CD8-positive, alpha-beta memory T cell (primary cell): ENCODE results near the gene POR. TPM values are rescaled to one million over a fixed set of nuclear protein-coding genes. Genes with fewer than 3 reads are reported as not detected.

Experiments used
- CTCF ChIA-PET: fragments of 350-600 bp; sonication (Branson Sonifier 250); formaldehyde crosslinking; loops from one replicate; lab custom pipeline; 2021; ENCODE audit warnings: antibody characterized with exemption; lab: Charles Lee
- POLR2A ChIA-PET: fragments of 350-600 bp; sonication (Branson Sonifier 250); formaldehyde crosslinking; loops from one replicate; lab custom pipeline; 2021; ENCODE audit warnings: antibody characterized with exemption; lab: Charles Lee
- DNase-seq, 5 donors: peaks; one replicate each; pipeline versions ENCODE4 v3.0.0 to v3.0.0-alpha.2; 2020 to 2022; ENCODE audit warnings: mixed read lengths in 1 of 5
- H3K27ac ChIP-seq: one replicate; pipeline ENCODE4 v1.7.0; 2013; ENCODE audit warnings: low read depth, mild to moderate bottlenecking, low read length, moderate library complexity
- H3K27me3 ChIP-seq: 2 replicates; pipeline ENCODE4 v1.7.0; 2013; ENCODE audit warnings: low read length, mild to moderate bottlenecking; ENCODE audit not compliant: insufficient read depth, poor library complexity, severe bottlenecking
- H3K36me3 ChIP-seq: 2 replicates; pipeline ENCODE4 v1.7.0; 2013; ENCODE audit warnings: mild to moderate bottlenecking, low read length, moderate library complexity; ENCODE audit not compliant: insufficient read depth
- H3K4me1 ChIP-seq: 2 replicates; pipeline ENCODE4 v1.7.0; 2013; ENCODE audit warnings: mild to moderate bottlenecking, low read length, moderate library complexity; ENCODE audit not compliant: insufficient read depth
- H3K4me3 ChIP-seq: 2 replicates; pipeline ENCODE4 v1.7.0; 2013; ENCODE audit warnings: mild to moderate bottlenecking, low read length
- H3K9me3 ChIP-seq: 2 replicates; pipeline ENCODE4 v1.7.0; 2013; ENCODE audit warnings: mild to moderate bottlenecking, low read length
- H3K27ac Mint-ChIP-seq, 8 donors: one replicate each; pipeline ENCODE4 v1.8.0; 2020 to 2021; ENCODE audit warnings: mixed read lengths in 8 of 8, mild to moderate bottlenecking in 6 of 8, inconsistent platforms in 3 of 8, moderate library complexity in 3 of 8
- H3K27me3 Mint-ChIP-seq, 2 donors: one replicate each; pipeline ENCODE4 v1.8.0; 2020 to 2021; ENCODE audit warnings: mixed read lengths in 2 of 2, mild to moderate bottlenecking in 1 of 2, moderate library complexity in 1 of 2
- H3K36me3 Mint-ChIP-seq, 3 donors: one replicate each; pipeline ENCODE4 v1.8.0; 2020 to 2021; ENCODE audit warnings: mixed read lengths in 3 of 3, inconsistent platforms in 1 of 3, mild to moderate bottlenecking in 1 of 3
- H3K4me1 Mint-ChIP-seq, 3 donors: one replicate each; pipeline ENCODE4 v1.8.0; 2020 to 2021; ENCODE audit warnings: mixed read lengths in 3 of 3, inconsistent platforms in 1 of 3, mild to moderate bottlenecking in 1 of 3
- H3K4me3 Mint-ChIP-seq, 7 donors: one replicate each; pipeline ENCODE4 v1.8.0; 2020 to 2021; ENCODE audit warnings: mixed read lengths in 7 of 7, mild to moderate bottlenecking in 6 of 7, moderate library complexity in 4 of 7, inconsistent platforms in 2 of 7
- H3K9me3 Mint-ChIP-seq, 5 donors: one replicate each; pipeline ENCODE4 v1.8.0; 2020 to 2022; ENCODE audit warnings: mixed read lengths in 5 of 5, mild to moderate bottlenecking in 3 of 5, moderate library complexity in 2 of 5, inconsistent platforms in 1 of 5
- polyA plus RNA-seq: library from polyadenylated mRNA; unstranded; fragments of 300-500 nt; fragmentation: Illumina TruSeq; gene quantifications from one replicate; pipeline ENCODE4 v1.2.3, GENCODE V29; 2021
- total RNA-seq, 2 experiments: library from RNA; stranded (reverse); gene quantifications; one replicate each; pipeline ENCODE4 v1.2.3, GENCODE V29; 2021

POR gene
- total and polyA plus RNA-seq, 3 experiments from 2014 or later, result 40.7 to 61.4 (median 41.6) TPM

- Mint-ChIP-seq H3K9me3 (no peaks in the 10 kb centered on the region), H3K27ac (peak overlapping the region in 1 of 8 donors; percentile 60), H3K36me3 (peaks cover 0 to 63% (median 7%) of the 10 kb centered on the region in 3 donors), H3K4me1 (peaks cover 0 to 2% (median 0%) of the 10 kb centered on the region in 3 donors), H3K4me3 (no peak overlapping the region), H3K27me3 (no peaks in the 10 kb centered on the region)
- no peak for DNase-seq
- no peaks in the 10 kb centered on the region for H3K27me3 ChIP-seq
- H3K36me3 ChIP-seq, result peaks cover 4% of the 10 kb centered on the region
- no peaks in the 10 kb centered on the region for H3K9me3 ChIP-seq
- ChIA-PET POLR2A (no interaction called here), CTCF (no interaction called here)
- H3K4me3 ChIP-seq, result no peak overlapping the region
- H3K4me1 ChIP-seq, result no peaks in the 10 kb centered on the region
- no peak overlapping the region for H3K27ac ChIP-seq
Observed at GRCh38 chr7:75980430-75981202, 65.7 kb downstream of the POR start.

DNA sequence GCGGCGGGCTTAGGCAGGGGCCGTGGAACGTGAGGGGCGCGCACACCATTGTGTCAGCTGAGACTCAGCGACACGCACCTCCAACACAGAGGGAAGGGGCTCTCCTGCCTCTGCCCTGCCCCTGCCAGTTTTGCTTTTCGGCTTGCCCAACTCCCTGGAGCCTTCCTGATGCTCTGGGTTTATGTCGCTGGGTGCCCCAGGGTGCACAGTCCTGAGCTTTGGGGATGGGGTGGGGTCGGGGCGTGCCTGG, 66.2 kb downstream of the POR start:
- DNase-seq, result no peak
- Mint-ChIP-seq H3K4me3 (no peak overlapping the region), H3K9me3 (no peaks in the 10 kb centered on the region), H3K4me1 (peaks cover 0 to 2% (median 0%) of the 10 kb centered on the region in 3 donors), H3K27me3 (no peaks in the 10 kb centered on the region), H3K36me3 (peaks cover 0 to 64% (median 7%) of the 10 kb centered on the region in 3 donors), H3K27ac (no peak overlapping the region)
- no peak overlapping the region for H3K27ac ChIP-seq
- no peaks in the 10 kb centered on the region for H3K9me3 ChIP-seq
- no peaks in the 10 kb centered on the region for H3K27me3 ChIP-seq
- no peaks in the 10 kb centered on the region for H3K4me1 ChIP-seq
- ChIA-PET POLR2A (no interaction called here), CTCF (no interaction called here)
- peaks cover 4% of the 10 kb centered on the region for H3K36me3 ChIP-seq
- no peak overlapping the region for H3K4me3 ChIP-seq

GRCh38 chr7:75981453-75982305, 66.7 kb downstream of the POR start:
- Mint-ChIP-seq H3K9me3 (no peaks in the 10 kb centered on the region), H3K27ac (no peak overlapping the region), H3K27me3 (no peaks in the 10 kb centered on the region), H3K4me1 (peaks cover 0 to 2% (median 0%) of the 10 kb centered on the region in 3 donors), H3K4me3 (no peak overlapping the region), H3K36me3 (peaks cover 0 to 69% (median 7%) of the 10 kb centered on the region in 3 donors)
- peak in 1 of 5 donors; percentile 40 for DNase-seq
- ChIA-PET POLR2A (no interaction called here), CTCF (no interaction called here)
- no peaks in the 10 kb centered on the region for H3K27me3 ChIP-seq
- no peaks in the 10 kb centered on the region for H3K4me1 ChIP-seq
- H3K27ac ChIP-seq, result no peak overlapping the region
- H3K36me3 ChIP-seq, result peaks cover 4% of the 10 kb centered on the region
- no peak overlapping the region for H3K4me3 ChIP-seq
- no peaks in the 10 kb centered on the region for H3K9me3 ChIP-seq

DNA sequence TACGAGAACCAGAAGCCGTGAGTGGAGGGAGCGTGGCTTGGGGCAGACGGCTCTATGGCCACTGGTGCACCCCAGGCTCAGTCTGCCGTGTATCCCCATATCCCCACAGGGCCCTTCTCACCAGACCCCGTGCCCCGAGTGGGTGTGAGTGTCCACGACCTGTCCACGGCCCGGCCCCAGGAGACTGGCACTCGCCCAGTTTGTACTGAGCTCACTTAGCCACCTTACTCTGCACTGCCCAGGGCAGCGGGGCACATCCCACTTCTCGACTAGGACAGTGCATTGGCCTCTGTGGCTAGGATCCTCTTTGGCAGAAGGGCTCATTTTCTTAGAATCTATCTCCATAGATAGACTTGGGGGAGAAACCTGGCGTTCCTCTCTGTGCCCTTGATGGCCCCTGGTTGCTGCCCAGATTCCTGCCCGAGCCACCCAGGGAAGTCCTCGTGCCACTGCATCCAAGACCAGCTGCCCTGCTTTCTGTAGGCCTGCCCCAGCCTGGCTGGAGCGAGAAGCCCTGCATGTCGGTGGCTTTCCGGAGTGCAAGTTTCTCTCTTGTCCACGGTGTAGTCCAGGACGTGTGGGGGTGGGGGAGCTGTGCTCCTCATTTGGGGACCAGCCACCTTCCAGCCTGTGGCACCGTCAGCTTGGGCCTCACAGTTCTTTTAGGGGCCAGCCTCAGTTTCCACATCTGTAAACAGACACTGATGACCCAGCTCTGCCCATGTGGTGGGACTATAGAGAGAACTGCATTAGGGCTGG, 67.5 kb downstream of the POR start:
- ChIA-PET POLR2A (no interaction called here), CTCF (no interaction called here)
- Mint-ChIP-seq H3K9me3 (no peaks in the 10 kb centered on the region), H3K4me1 (peaks cover 0 to 2% (median 0%) of the 10 kb centered on the region in 3 donors), H3K27me3 (no peaks in the 10 kb centered on the region), H3K27ac (peak overlapping the region in 1 of 8 donors; percentile 71), H3K36me3 (peaks cover 0 to 77% (median 7%) of the 10 kb centered on the region in 3 donors), H3K4me3 (no peak overlapping the region)
- H3K4me3 ChIP-seq, result no peak overlapping the region
- H3K27me3 ChIP-seq, result no peaks in the 10 kb centered on the region
- peaks cover 4% of the 10 kb centered on the region for H3K36me3 ChIP-seq
- DNase-seq, result peak in 1 of 5 donors; percentile 45
- H3K9me3 ChIP-seq, result no peaks in the 10 kb centered on the region
- H3K27ac ChIP-seq, result no peak overlapping the region
- no peaks in the 10 kb centered on the region for H3K4me1 ChIP-seq

GRCh38 chr7:75983471-75984129, 68.6 kb downstream of the POR start:
- ChIA-PET CTCF (no interaction called here), POLR2A (no interaction called here)
- Mint-ChIP-seq H3K9me3 (no peaks in the 10 kb centered on the region), H3K27ac (no peak overlapping the region), H3K27me3 (no peaks in the 10 kb centered on the region), H3K36me3 (peaks cover 0 to 74% (median 8%) of the 10 kb centered on the region in 3 donors), H3K4me1 (peaks cover 0 to 2% (median 0%) of the 10 kb centered on the region in 3 donors), H3K4me3 (no peak overlapping the region)
- H3K4me1 ChIP-seq, result no peaks in the 10 kb centered on the region
- H3K4me3 ChIP-seq, result no peak overlapping the region
- H3K27me3 ChIP-seq, result no peaks in the 10 kb centered on the region
- DNase-seq, result peak in 1 of 5 donors; percentile 42
- H3K27ac ChIP-seq, result no peak overlapping the region
- H3K36me3 ChIP-seq, result peaks cover 4% of the 10 kb centered on the region
- no peaks in the 10 kb centered on the region for H3K9me3 ChIP-seq

DNA sequence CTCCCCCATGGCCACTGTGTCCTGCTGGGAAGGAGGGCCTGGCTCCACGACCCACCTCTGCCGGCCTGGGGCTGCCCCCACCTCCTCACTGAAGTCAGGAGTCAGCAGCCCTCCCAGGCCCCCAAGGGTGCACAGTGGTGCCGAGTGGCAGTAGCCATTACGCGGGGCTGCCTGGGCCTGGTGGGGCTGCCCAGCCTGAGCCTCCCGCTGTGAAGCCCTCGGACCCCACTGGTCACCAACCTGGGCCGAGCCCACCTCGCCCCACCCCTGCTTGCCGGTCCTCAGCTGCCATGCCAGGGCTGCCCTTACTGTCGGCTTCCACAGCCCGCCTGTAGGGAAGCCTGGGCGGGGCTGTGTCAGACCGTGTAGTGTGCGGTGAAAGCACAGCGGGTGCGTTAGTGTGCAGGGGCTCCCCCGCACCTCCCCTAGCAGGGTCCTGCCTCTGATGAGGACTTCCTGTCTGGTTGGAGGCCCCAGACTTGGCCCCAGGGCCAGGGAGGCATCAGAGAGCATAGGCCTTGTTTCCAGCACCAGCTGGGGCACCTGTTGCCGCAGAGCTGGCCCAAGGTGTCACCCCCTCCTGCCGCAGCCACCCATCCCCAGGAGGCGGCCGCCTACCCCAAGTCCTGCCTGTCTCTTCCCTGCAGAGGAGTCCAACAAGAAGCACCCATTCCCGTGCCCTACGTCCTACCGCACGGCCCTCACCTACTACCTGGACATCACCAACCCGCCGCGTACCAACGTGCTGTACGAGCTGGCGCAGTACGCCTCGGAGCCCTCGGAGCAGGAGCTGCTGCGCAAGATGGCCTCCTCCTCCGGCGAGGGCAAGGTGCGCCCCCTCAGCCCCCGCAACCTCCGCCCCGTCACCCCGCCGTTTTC, 69.4 kb downstream of the POR start:
- Mint-ChIP-seq H3K4me3 (no peak overlapping the region), H3K4me1 (peaks cover 0 to 2% (median 0%) of the 10 kb centered on the region in 3 donors), H3K27ac (no peak overlapping the region), H3K9me3 (no peaks in the 10 kb centered on the region), H3K36me3 (peaks cover 0 to 69% (median 7%) of the 10 kb centered on the region in 3 donors), H3K27me3 (no peaks in the 10 kb centered on the region)
- Histone ChIP-seq H3K27ac (no peak overlapping the region), H3K36me3 (peaks cover 4% of the 10 kb centered on the region), H3K4me3 (no peak overlapping the region), H3K27me3 (no peaks in the 10 kb centered on the region), H3K9me3 (no peaks in the 10 kb centered on the region), H3K4me1 (no peaks in the 10 kb centered on the region)
- DNase-seq, result no peak
- ChIA-PET CTCF (no interaction called here), POLR2A (interaction anchor here (0.6 kb wide), 1 partner anchor 8 kb away, joined by 4 read pairs; no protein-coding TSS in a partner anchor)

DNA sequence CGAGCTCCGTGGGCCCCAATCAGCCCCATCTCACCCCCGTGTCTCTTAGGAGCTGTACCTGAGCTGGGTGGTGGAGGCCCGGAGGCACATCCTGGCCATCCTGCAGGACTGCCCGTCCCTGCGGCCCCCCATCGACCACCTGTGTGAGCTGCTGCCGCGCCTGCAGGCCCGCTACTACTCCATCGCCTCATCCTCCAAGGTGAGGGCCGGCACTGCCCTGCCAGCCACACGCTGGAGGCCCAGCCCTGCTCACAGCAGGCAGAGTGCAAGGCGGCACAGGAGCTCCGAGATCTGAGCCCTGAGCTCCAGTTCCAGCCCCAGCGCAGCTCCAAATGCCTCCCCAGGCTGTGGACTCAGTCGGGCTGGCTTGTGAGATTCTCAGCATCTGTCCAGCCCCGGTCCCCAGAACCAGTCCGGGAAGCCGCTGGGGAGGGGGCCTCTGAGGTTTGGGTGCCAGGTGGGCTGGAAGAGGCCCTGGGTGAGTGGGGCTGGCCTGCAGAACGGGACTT, 70.1 kb downstream of the POR start:
- H3K9me3 ChIP-seq, result no peaks in the 10 kb centered on the region
- H3K27me3 ChIP-seq, result no peaks in the 10 kb centered on the region
- DNase-seq, result peak in 1 of 5 donors; percentile 42
- H3K4me1 ChIP-seq, result no peaks in the 10 kb centered on the region
- H3K36me3 Mint-ChIP-seq, result peaks cover 0 to 68% (median 4%) of the 10 kb centered on the region in 3 donors
- H3K27ac Mint-ChIP-seq, result no peak overlapping the region
- POLR2A ChIA-PET, result interaction anchor here (0.6 kb wide), 1 partner anchor 9 kb away, joined by 4 read pairs; no protein-coding TSS in a partner anchor
- no peak overlapping the region for H3K4me3 Mint-ChIP-seq
- CTCF ChIA-PET, result no interaction called here
- H3K27me3 Mint-ChIP-seq, result no peaks in the 10 kb centered on the region
- no peaks in the 10 kb centered on the region for H3K9me3 Mint-ChIP-seq
- H3K36me3 ChIP-seq, result peaks cover 2% of the 10 kb centered on the region
- H3K27ac ChIP-seq, result no peak overlapping the region
- H3K4me1 Mint-ChIP-seq, result peaks cover 5 to 7% (median 6%) of the 10 kb centered on the region in 3 donors
- no peak overlapping the region for H3K4me3 ChIP-seq
